Measurements from ENCODE around the gene CEP112. TPM values are rescaled to one million over a fixed set of nuclear protein-coding genes. Genes with fewer than 3 reads are reported as not detected.

CEP112 gene
- total and polyA plus RNA-seq, 10 of the 15 experiments (the other 5 are each of a cell fraction or from before 2014, with no cell fraction given): 0.11 to 3.8 (median 0.32) TPM; not detected in 1

DNA sequence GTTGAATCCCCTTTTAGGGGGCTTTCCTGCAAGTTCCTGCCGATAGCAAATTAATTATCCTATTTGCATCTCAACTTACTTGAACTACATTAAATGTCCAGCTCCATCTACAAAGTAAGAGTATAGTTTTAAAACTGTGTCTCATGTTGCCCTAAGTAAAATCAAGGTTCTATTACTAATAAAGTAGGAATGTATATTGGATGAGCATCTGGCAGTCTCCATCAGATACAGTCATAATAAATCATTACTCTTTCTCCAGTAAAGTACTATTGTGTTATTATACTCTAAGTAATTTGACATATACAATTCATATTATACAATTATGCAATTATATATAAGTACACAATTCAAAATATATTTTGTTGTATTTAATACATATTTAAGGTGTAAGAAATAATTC lies 249.3 kb downstream of the CEP112 start:
- Histone ChIP-seq H3K4me1 (ENCODE audit: control insufficient read depth, insufficient read depth, low read length) (no peaks in the 10 kb centered on the region), H3K9ac (ENCODE audit: control insufficient read depth, insufficient read depth, low read length) (no peak overlapping the region), H3K4me2 (ENCODE audit: control insufficient read depth, insufficient read depth) (no peak overlapping the region), H4K20me1 (ENCODE audit: control insufficient read depth, insufficient read depth) (no peaks in the 10 kb centered on the region), H3K9me3 (replicated peaks; ENCODE audit: control insufficient read depth, insufficient read depth, low read length) (no peaks in the 10 kb centered on the region), H3K79me2 (ENCODE audit: control insufficient read depth, insufficient read depth, low read length) (no peaks in the 10 kb centered on the region), H3K4me3 (no peak overlapping the region), H3K27me3 (replicated peaks in 1 of 2; ENCODE audit: control insufficient read depth in 2 of 2, insufficient read depth in 2 of 2, low read length in 1 of 2) (no peaks in the 10 kb centered on the region), H3K36me3 (ENCODE audit: control insufficient read depth in 2 of 2, insufficient read depth in 2 of 2, low read length in 1 of 2) (no peaks in the 10 kb centered on the region), H3K27ac (ENCODE audit: control insufficient read depth, insufficient read depth) (no peak overlapping the region), H2AFZ (ENCODE audit: control insufficient read depth, low read depth, low read length) (no peak overlapping the region)
- ATAC-seq (no peak), DNase-seq (ENCODE audit: low read depth, low spot score) (no peak), FAIRE-seq (no peak)
- in situ Hi-C loops (cut with MboI) (no loop called here), intact Hi-C loops (cut with micrococcal nuclease; ENCODE audit: unreplicated experiment) (no loop called here)
- ChIA-PET RAD21 (ENCODE audit: unreplicated experiment) (no interaction called here), POLR2A (no interaction called here), SMC1A (ENCODE audit: uncharacterized antibody, unreplicated experiment) (no interaction called here), CTCF (no interaction called here)
- no TSS peak for BruUV-seq (replicated peaks)
- 0% methylated on average over 1 of the region's 1 CpG for WGBS (ENCODE audit: insufficient coverage, insufficient replicate concordance, low lambda C conversion rate, missing lambda C conversion rate)
- TF ChIP-seq SMAD5 (IDR thresholded peaks at IDR 0.05; ENCODE audit: low read depth): no peak
- no peak for TF ChIP-seq CHD1 (IDR thresholded peaks at IDR 0.05; ENCODE audit: low read depth, low read length)
- no peak for TF ChIP-seq PKNOX1 (IDR thresholded peaks at IDR 0.05)
- no peak for TF ChIP-seq FOXM1 (IDR thresholded peaks at IDR 0.05; ENCODE audit: low read depth, low read length)
- no peak for TF ChIP-seq ZNF274 (IDR thresholded peaks at IDR 0.05; ENCODE audit: insufficient read depth, insufficient read length)
- TF ChIP-seq USF1 (IDR thresholded peaks at IDR 0.05; ENCODE audit: borderline replicate concordance, extremely low read length, insufficient read depth, low read depth, low read length): no peak
- no peak for TF ChIP-seq SMC3 (IDR thresholded peaks at IDR 0.05; ENCODE audit: borderline replicate concordance, low read length)
- no peak for TF ChIP-seq RFX5 (IDR thresholded peaks at IDR 0.05; ENCODE audit: low read depth, low read length)
- no peak for TF ChIP-seq SP1 (IDR thresholded peaks at IDR 0.05; ENCODE audit: low read depth, low read length)
- TF ChIP-seq MXI1 (IDR thresholded peaks at IDR 0.05; ENCODE audit: low read depth, low read length): no peak
- no peak for TF ChIP-seq JUNB (IDR thresholded peaks at IDR 0.05)
- TF ChIP-seq CBX5 (IDR thresholded peaks at IDR 0.05; ENCODE audit: low read depth): no peak
- TF ChIP-seq GABPA (IDR thresholded peaks at IDR 0.05; ENCODE audit: low read depth): no peak
- TF ChIP-seq, protein P1, sequence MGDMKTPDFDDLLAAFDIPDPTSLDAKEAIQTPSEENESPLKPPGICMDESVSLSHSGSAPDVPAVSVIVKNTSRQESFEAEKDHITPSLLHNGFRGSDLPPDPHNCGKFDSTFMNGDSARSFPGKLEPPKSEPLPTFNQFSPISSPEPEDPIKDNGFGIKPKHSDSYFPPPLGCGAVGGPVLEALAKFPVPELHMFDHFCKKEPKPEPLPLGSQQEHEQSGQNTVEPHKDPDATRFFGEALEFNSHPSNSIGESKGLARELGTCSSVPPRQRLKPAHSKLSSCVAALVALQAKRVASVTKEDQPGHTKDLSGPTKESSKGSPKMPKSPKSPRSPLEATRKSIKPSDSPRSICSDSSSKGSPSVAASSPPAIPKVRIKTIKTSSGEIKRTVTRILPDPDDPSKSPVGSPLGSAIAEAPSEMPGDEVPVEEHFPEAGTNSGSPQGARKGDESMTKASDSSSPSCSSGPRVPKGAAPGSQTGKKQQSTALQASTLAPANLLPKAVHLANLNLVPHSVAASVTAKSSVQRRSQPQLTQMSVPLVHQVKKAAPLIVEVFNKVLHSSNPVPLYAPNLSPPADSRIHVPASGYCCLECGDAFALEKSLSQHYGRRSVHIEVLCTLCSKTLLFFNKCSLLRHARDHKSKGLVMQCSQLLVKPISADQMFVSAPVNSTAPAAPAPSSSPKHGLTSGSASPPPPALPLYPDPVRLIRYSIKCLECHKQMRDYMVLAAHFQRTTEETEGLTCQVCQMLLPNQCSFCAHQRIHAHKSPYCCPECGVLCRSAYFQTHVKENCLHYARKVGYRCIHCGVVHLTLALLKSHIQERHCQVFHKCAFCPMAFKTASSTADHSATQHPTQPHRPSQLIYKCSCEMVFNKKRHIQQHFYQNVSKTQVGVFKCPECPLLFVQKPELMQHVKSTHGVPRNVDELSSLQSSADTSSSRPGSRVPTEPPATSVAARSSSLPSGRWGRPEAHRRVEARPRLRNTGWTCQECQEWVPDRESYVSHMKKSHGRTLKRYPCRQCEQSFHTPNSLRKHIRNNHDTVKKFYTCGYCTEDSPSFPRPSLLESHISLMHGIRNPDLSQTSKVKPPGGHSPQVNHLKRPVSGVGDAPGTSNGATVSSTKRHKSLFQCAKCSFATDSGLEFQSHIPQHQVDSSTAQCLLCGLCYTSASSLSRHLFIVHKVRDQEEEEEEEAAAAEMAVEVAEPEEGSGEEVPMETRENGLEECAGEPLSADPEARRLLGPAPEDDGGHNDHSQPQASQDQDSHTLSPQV (IDR thresholded peaks at IDR 0.05): no peak
- no peak for TF ChIP-seq TCF3 (IDR thresholded peaks at IDR 0.05; ENCODE audit: borderline replicate concordance, insufficient read depth, low read depth, low read length)
- no peak for TF ChIP-seq CEBPZ (IDR thresholded peaks at IDR 0.05; ENCODE audit: low read depth, low read length)

Data from GM12878 (cell line).